Neural cell (in vitro differentiated cells): ENCODE results near the gene CEP55. TPM values are rescaled to one million over a fixed set of nuclear protein-coding genes. Genes with fewer than 3 reads are reported as not detected.

Experiments used
- H2AFZ ChIP-seq: fragments of 200-600, 300-800 bp; sonication (generic), shearing (Covaris generic); 2 replicates; pipeline ENCODE4 v1.6.0; 2014; ENCODE audit warnings: low read depth, mild to moderate bottlenecking, antibody characterized with exemption, low read length, moderate library complexity
- H3F3A ChIP-seq: fragments of 200-600 bp; shearing (Covaris generic); 2 replicates; pipeline ENCODE4 v1.6.1; 2016; ENCODE audit warnings: mild to moderate bottlenecking, moderate library complexity, mixed read lengths, antibody characterized with exemption, low read length; ENCODE audit not compliant: insufficient read depth, poor library complexity, severe bottlenecking
- H3K27ac ChIP-seq: fragments of 200-600, 300-800 bp; sonication (generic), shearing (Covaris generic); 2 replicates; pipeline ENCODE4 v1.5.1; 2014; ENCODE audit warnings: mild to moderate bottlenecking, low read length, moderate library complexity
- H3K27me3 ChIP-seq: fragments of 300-800, 200-600 bp; sonication (generic), shearing (Covaris generic); 2 replicates; pipeline ENCODE4 v1.6.0; 2014; ENCODE audit warnings: mild to moderate bottlenecking, low read depth, low read length, moderate library complexity; ENCODE audit not compliant: insufficient read depth
- H3K36me3 ChIP-seq: fragments of 300-800, 200-600 bp; sonication (generic), shearing (Covaris generic); 2 replicates; pipeline ENCODE4 v1.5.1; 2014; ENCODE audit warnings: mild to moderate bottlenecking, antibody characterized with exemption, low read length, moderate library complexity; ENCODE audit not compliant: insufficient read depth
- H3K4me2 ChIP-seq: fragments of 300-800, 200-600 bp; sonication (generic), shearing (Covaris generic); 2 replicates; pipeline ENCODE4 v1.6.0; 2014; ENCODE audit warnings: mild to moderate bottlenecking, low read length
- H3K4me3 ChIP-seq: fragments of 300-800, 200-600 bp; sonication (generic), shearing (Covaris generic); 2 replicates; pipeline ENCODE4 v1.5.1; 2014; ENCODE audit warnings: mild to moderate bottlenecking, low read length, moderate library complexity
- H3K79me2 ChIP-seq: fragments of 200-600 bp; shearing (Covaris generic); replicated peaks from 2 replicates; pipeline ENCODE4 v1.6.0; 2014; ENCODE audit warnings: mild to moderate bottlenecking, low read length, moderate library complexity; ENCODE audit not compliant: insufficient read depth
- H3K9ac ChIP-seq: fragments of 300-800, 200-600 bp; sonication (generic), shearing (Covaris generic); 2 replicates; pipeline ENCODE4 v1.6.1; 2016; ENCODE audit warnings: mild to moderate bottlenecking, low read length, mixed read lengths
- H3K9me2 ChIP-seq: fragments of 200-600 bp; shearing (Covaris generic); 2 replicates; pipeline ENCODE4 v1.6.1; 2016; ENCODE audit warnings: mild to moderate bottlenecking, low read length, mixed read lengths; ENCODE audit not compliant: insufficient read depth
- H3K9me3 ChIP-seq: fragments of 200-600, 300-800 bp; sonication (generic), shearing (Covaris generic); 2 replicates; pipeline ENCODE4 v1.6.1; 2016; ENCODE audit warnings: mild to moderate bottlenecking, mixed run types, low read length, moderate library complexity, mixed read lengths
- H4K20me1 ChIP-seq: fragments of 200-600 bp; shearing (Covaris generic); 2 replicates; pipeline ENCODE4 v1.6.1; 2016; ENCODE audit warnings: mild to moderate bottlenecking, mixed run types; ENCODE audit not compliant: insufficient read depth
- CTCF ChIP-seq: fragments of 450-650 bp; IDR thresholded peaks from 2 replicates; pipeline ENCODE4 v1.5.1; 2014; ENCODE audit warnings: antibody characterized with exemption, mild to moderate bottlenecking, moderate library complexity; ENCODE audit not compliant: poor library complexity, severe bottlenecking
- EP300 ChIP-seq: fragments of 450-650 bp; conservative IDR thresholded peaks from 2 replicates; pipeline ENCODE4 v1.6.1; 2014; ENCODE audit warnings: antibody characterized with exemption, mild to moderate bottlenecking, moderate library complexity; ENCODE audit not compliant: poor library complexity, severe bottlenecking
- EZH2 ChIP-seq: fragments of 200-600, 300-800 bp; shearing (Covaris generic), sonication (generic); IDR thresholded peaks from 2 replicates; pipeline ENCODE4 v1.6.1; 2014; ENCODE audit warnings: antibody characterized with exemption, low read length, borderline replicate concordance, mild to moderate bottlenecking; ENCODE audit not compliant: insufficient read depth, poor library complexity, severe bottlenecking
- MXI1 ChIP-seq: fragments of 450-650 bp; conservative IDR thresholded peaks from 2 replicates; pipeline ENCODE4 v1.6.1; 2014; ENCODE audit warnings: antibody characterized with exemption, mild to moderate bottlenecking; ENCODE audit not compliant: poor library complexity, severe bottlenecking
- POLR2AphosphoS5 ChIP-seq: IDR thresholded peaks from 2 replicates; pipeline ENCODE4 v1.6.1; 2012
- RAD21 ChIP-seq: fragments of 450-650 bp; conservative IDR thresholded peaks from 2 replicates; pipeline ENCODE4 v1.6.1; 2014; ENCODE audit warnings: antibody characterized with exemption, mild to moderate bottlenecking, moderate library complexity
- SMC3 ChIP-seq: fragments of 450-650 bp; conservative IDR thresholded peaks from 2 replicates; pipeline ENCODE4 v1.6.1; 2014; ENCODE audit warnings: antibody characterized with exemption, mild to moderate bottlenecking, moderate library complexity; ENCODE audit not compliant: poor library complexity
- TAF1 ChIP-seq: IDR thresholded peaks from 2 replicates; pipeline ENCODE4 v1.6.1; 2012; ENCODE audit warnings: low read depth
- polyA plus RNA-seq: library from polyadenylated mRNA; depleted of rRNA; stranded (reverse); fragments of >200 nt; gene quantifications from 2 replicates; pipeline ENCODE4 v1.2.3, GENCODE V29; 2014

Gene CEP55
- polyA plus RNA-seq, 1 donor from 2014 or later, result 0.67 TPM

GRCh38 chr10:93505075-93505474, 8.7 kb downstream of the CEP55 start:
- no peak overlapping the region for H3K4me2 ChIP-seq

GRCh38 chr10:93509816-93510215, 13.4 kb downstream of the CEP55 start:
- TF ChIP-seq EZH2 (no peak), RAD21 (no peak)
- no peaks in the 10 kb centered on the region for H3K9me3 ChIP-seq

More at GRCh38 chr10:93505075-93505474, 8.7 kb downstream of the CEP55 start:
- Histone ChIP-seq H3K9me3 (no peaks in the 10 kb centered on the region), H3F3A (no peaks in the 10 kb centered on the region), H3K36me3 (no peaks in the 10 kb centered on the region), H3K9me2 (no peaks in the 10 kb centered on the region), H2AFZ (no peak overlapping the region), H3K4me3 (no peak overlapping the region), H4K20me1 (no peaks in the 10 kb centered on the region), H3K27ac (no peak overlapping the region), H3K9ac (no peak overlapping the region), H3K79me2 (no peaks in the 10 kb centered on the region), H3K27me3 (no peaks in the 10 kb centered on the region)
- TF ChIP-seq EP300 (no peak), TAF1 (no peak), CTCF (no peak), RAD21 (no peak), MXI1 (no peak), SMC3 (no peak), EZH2 (no peak), POLR2AphosphoS5 (no peak)

GRCh38 chr10:93512565-93512964, 16.2 kb downstream of the CEP55 start:
- H3F3A ChIP-seq, result no peaks in the 10 kb centered on the region
- H3K36me3 ChIP-seq, result no peaks in the 10 kb centered on the region
- no peaks in the 10 kb centered on the region for H3K27me3 ChIP-seq
- no peak overlapping the region for H2AFZ ChIP-seq
- H4K20me1 ChIP-seq, result no peaks in the 10 kb centered on the region
- no peak overlapping the region for H3K9ac ChIP-seq
- H3K27ac ChIP-seq, result no peak overlapping the region
- no peaks in the 10 kb centered on the region for H3K9me2 ChIP-seq
- no peaks in the 10 kb centered on the region for H3K79me2 ChIP-seq
- TF ChIP-seq CTCF, result no peak
- no peak for TF ChIP-seq SMC3
- no peak for TF ChIP-seq MXI1
- no peak for TF ChIP-seq POLR2AphosphoS5
- H3K4me2 ChIP-seq, result no peak overlapping the region
- H3K4me3 ChIP-seq, result no peak overlapping the region
- no peaks in the 10 kb centered on the region for H3K9me3 ChIP-seq

More at GRCh38 chr10:93509816-93510215, 13.4 kb downstream of the CEP55 start:
- Histone ChIP-seq H3F3A (no peaks in the 10 kb centered on the region), H3K9ac (no peak overlapping the region), H3K36me3 (no peaks in the 10 kb centered on the region), H2AFZ (no peak overlapping the region), H3K9me2 (no peaks in the 10 kb centered on the region), H3K4me3 (no peak overlapping the region), H3K27me3 (no peaks in the 10 kb centered on the region), H3K27ac (no peak overlapping the region), H3K4me2 (no peak overlapping the region), H3K79me2 (no peaks in the 10 kb centered on the region), H4K20me1 (no peaks in the 10 kb centered on the region)
